PFSK-1 (cell line): ENCODE measurements around the gene ZNF460.

ENCODE experiments used
- FOXP2 ChIP-seq: optimal IDR thresholded peaks from 2 replicates; pipeline ENCODE3; 2011; ENCODE audit warnings: borderline replicate concordance, control low read depth, inconsistent platforms; ENCODE audit not compliant: insufficient read depth; ENCODE audit errors: extremely low read length, extremely low read depth
- POLR2AphosphoS5 ChIP-seq: IDR thresholded peaks from 2 replicates; pipeline ENCODE4 v1.6.1; 2012; ENCODE audit warnings: low read depth, mild to moderate bottlenecking, control low read depth, low read length, moderate library complexity
- SIN3A ChIP-seq: IDR thresholded peaks from 2 replicates; pipeline ENCODE4 v1.6.1; 2012; ENCODE audit warnings: mild to moderate bottlenecking, low read length, moderate library complexity, borderline replicate concordance; ENCODE audit not compliant: insufficient read depth
- TAF1 ChIP-seq: IDR thresholded peaks from 2 replicates; pipeline ENCODE4 v1.6.1; 2012; ENCODE audit warnings: low read length, control low read depth, borderline replicate concordance; ENCODE audit not compliant: insufficient read depth
- TF ChIP-seq, protein P1 (sequence below), 2 experiments: IDR thresholded peaks; 2 replicates each; pipeline versions ENCODE4 v1.6.1 to v1.8.0; 2011 to 2012; ENCODE audit warnings: low read depth in 2 of 2, low read length in 2 of 2, control low read depth in 1 of 2, inconsistent platforms in 1 of 2, mild to moderate bottlenecking in 1 of 2, moderate library complexity in 1 of 2; ENCODE audit not compliant: insufficient read depth in 1 of 2

Gene ZNF460

DNA sequence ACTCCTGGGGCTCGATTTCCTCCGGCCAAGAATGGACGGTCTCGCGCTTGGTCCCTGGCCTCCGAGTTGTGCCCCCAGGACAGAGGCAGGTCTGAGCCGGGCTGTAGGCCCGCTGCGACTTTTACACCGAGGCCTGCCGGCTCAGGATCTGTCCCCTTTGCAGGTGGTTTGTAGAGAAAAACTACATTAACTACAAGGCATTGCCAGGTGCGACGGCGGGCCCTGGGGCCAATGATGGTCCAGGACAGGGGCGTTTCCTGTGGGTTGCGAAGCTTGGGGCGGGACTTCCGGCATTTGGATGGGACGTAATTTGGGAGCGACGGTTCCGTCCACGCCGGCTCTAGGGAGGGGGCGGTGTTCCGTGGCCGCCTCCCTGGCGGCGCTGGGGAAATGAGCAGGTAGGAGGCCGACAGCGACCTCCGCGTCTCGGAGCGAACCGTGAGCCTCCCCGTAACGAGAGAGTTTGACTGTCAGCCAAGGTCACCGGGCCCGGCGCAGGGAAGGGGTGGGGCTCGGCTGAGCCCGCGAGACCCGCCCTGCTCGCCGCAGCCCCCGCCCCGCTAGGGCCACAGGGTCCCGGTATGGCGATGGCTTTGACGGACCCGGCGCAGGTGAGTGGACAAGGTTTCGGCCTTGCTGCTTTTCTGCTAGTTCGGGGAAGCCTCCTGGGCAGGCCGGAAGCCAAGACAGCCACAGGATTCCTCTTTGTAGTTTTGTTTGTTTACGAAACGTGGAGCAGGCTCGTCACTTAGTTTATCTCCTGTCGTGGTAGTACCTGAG, 39.8 kb upstream of the ZNF460 start, which contains the start of gene ZNF805:
Gene ZNF805, plus strand, starts transcription at position 322 of the 780 bp plus-strand sequence. Its CDS starts 260 bp downstream, at position 582.
- peak; percentile 71 for TF ChIP-seq POLR2AphosphoS5
- TF ChIP-seq, protein P1, sequence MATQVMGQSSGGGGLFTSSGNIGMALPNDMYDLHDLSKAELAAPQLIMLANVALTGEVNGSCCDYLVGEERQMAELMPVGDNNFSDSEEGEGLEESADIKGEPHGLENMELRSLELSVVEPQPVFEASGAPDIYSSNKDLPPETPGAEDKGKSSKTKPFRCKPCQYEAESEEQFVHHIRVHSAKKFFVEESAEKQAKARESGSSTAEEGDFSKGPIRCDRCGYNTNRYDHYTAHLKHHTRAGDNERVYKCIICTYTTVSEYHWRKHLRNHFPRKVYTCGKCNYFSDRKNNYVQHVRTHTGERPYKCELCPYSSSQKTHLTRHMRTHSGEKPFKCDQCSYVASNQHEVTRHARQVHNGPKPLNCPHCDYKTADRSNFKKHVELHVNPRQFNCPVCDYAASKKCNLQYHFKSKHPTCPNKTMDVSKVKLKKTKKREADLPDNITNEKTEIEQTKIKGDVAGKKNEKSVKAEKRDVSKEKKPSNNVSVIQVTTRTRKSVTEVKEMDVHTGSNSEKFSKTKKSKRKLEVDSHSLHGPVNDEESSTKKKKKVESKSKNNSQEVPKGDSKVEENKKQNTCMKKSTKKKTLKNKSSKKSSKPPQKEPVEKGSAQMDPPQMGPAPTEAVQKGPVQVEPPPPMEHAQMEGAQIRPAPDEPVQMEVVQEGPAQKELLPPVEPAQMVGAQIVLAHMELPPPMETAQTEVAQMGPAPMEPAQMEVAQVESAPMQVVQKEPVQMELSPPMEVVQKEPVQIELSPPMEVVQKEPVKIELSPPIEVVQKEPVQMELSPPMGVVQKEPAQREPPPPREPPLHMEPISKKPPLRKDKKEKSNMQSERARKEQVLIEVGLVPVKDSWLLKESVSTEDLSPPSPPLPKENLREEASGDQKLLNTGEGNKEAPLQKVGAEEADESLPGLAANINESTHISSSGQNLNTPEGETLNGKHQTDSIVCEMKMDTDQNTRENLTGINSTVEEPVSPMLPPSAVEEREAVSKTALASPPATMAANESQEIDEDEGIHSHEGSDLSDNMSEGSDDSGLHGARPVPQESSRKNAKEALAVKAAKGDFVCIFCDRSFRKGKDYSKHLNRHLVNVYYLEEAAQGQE (IDR thresholded peaks at IDR 0.05; ENCODE audit: insufficient read depth in 1 of 2, low read depth in 2 of 2, low read length in 2 of 2) = no peak
- peak; percentile 84 for TF ChIP-seq FOXP2
- peak; percentile 81 for TF ChIP-seq TAF1
- TF ChIP-seq SIN3A = peak; percentile 72; the same call in 1 of the 2 replicates

DNA sequence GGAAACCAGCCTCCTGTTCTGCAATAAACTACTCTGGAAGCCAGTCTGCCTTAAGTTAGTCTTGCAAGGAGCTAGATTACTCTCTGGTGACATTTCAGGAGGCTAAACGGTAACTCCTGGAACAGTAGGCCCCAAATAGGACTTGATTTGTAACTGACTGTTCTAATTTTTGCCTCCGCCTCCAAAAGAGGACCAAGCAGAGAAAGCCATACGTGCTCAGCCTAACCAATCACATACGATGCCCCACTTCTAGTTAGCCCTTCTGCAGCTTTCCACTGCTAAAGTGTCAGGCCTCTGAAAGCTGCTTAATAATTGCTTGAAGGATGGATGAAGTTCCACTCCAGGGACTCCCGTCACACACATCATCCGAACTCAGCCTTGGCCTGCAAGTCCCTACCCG, 39.1 kb upstream of the ZNF460 start:
- TF ChIP-seq TAF1 = no peak

DNA sequence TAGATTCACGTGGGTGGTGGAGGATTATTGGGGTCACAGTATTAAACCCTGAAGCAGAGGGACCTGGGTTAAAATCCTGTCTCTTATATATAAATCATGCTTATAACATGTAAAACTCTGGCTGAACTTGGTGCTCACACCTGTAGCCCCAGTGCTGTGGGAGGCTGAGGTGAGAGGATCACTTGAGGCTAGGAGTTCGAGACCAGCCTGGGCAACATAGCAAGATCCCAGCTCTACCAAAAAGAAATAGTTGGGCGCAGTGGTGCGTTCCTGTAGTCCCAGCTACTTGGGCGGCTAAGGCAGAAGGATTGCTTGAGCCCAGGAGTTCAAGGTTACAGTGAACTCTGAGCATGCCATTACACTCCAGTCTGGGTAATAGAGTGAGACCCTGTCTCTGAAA, 37.5 kb upstream of the ZNF460 start:
- TF ChIP-seq SIN3A (no peak), FOXP2 (no peak), TAF1 (no peak), POLR2AphosphoS5 (no peak)
- TF ChIP-seq, protein P1 (IDR thresholded peaks at IDR 0.05; ENCODE audit: insufficient read depth in 1 of 2, low read depth in 2 of 2, low read length in 2 of 2) = no peak

DNA sequence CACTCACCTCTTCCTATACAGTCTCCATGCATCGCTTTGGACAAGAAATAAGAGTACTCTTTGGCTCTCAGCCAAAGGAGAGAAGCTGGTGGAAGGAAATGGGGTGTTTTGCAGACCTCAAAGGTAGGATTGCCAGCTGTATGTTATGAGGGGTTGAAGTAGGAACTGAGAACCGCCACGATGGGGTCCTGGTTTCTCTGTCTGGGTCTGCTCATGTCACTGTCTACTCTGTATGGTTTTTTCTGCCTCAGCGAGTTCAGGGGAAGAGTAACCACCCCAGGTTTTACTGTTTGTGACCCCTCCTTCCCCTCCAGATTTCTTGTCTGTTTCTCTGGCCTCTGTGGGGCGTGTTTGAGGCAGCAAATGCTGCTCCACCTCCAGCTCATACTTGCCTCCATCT, 35.8 kb upstream of the ZNF460 start:
- TF ChIP-seq, protein P1 (IDR thresholded peaks at IDR 0.05; ENCODE audit: insufficient read depth in 1 of 2, low read depth in 2 of 2, low read length in 2 of 2) = no peak
- TF ChIP-seq TAF1 (no peak), POLR2AphosphoS5 (no peak)

DNA sequence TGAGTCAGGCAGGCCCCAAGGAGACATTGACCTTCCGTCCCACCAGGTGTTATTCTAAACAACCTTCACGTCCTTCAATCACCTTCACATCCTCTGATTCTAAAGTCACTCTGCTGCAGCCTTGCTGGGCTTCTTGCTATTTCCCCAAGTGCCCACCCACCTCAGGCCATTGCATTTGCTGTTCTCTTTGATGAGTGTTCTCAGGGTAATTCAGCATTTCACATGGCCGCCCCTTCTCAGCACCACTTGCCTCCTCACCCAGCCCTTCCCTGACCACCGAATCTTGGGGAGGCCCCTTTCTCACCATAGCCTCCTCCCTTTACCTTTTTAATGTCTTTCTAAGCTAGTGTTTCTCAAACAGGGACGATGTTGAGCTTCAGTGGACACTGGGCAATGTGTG, 35.2 kb upstream of the ZNF460 start:
- TF ChIP-seq POLR2AphosphoS5 = no peak
- no peak for TF ChIP-seq SIN3A
- no peak for TF ChIP-seq TAF1
- TF ChIP-seq FOXP2 = no peak
- TF ChIP-seq, protein P1 (IDR thresholded peaks at IDR 0.05; ENCODE audit: insufficient read depth in 1 of 2, low read depth in 2 of 2, low read length in 2 of 2) = no peak

DNA sequence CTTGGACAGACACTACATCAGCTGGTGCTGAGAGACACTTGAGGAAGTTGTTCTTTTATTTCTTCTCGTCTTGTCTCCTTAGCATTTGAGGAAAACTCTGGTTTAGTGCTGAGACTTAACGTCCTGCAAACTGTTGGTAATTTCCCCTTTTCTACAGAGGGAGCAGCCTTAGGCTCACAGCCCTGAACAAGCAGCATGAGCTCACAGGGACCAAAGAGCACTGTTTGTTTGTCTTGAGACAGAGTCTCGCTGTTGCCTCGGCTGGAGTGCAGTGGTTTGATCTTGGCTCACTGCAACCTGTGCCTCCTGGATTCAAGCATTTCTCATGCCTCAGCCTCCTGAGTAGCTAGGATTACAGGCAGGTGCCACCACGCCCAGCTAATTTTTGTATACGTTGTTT, 34.3 kb upstream of the ZNF460 start:
- TF ChIP-seq POLR2AphosphoS5 (no peak), TAF1 (no peak), SIN3A (no peak), FOXP2 (no peak)
- TF ChIP-seq, protein P1 (IDR thresholded peaks at IDR 0.05; ENCODE audit: insufficient read depth in 1 of 2, low read depth in 2 of 2, low read length in 2 of 2) = no peak
